Retinal pigment epithelial cell (primary cell): ENCODE measurements around the gene CCDC177.

Experiments
- DNase-seq: peaks from one replicate; pipeline ENCODE4 v3.0.0-alpha.2; 2010; ENCODE audit warnings: low read depth
- H3K4me3 ChIP-seq: 2 replicates; pipeline ENCODE4 v1.5.1; 2011; ENCODE audit warnings: mild to moderate bottlenecking, low read length, control low read depth, moderate library complexity
- CTCF ChIP-seq: conservative IDR thresholded peaks from 2 replicates; pipeline ENCODE4 v1.5.1; 2011; ENCODE audit warnings: low read depth, low read length, control low read depth, inconsistent platforms

The CCDC177 gene

GRCh38 chr14:69595336-69595735 lies 20.7 kb upstream of the CCDC177 start:
- TF ChIP-seq CTCF: no peak
- H3K4me3 ChIP-seq: no peak overlapping the region
- DNase-seq: no peak

- no peak overlapping the region for H3K4me3 ChIP-seq
- no peak for DNase-seq
- no peak for TF ChIP-seq CTCF
Measured at GRCh38 chr14:69594846-69595245, 20.2 kb upstream of the CCDC177 start.

GRCh38 chr14:69593018-69593677 lies 18.5 kb upstream of the CCDC177 start:
- no peak overlapping the region for H3K4me3 ChIP-seq
- DNase-seq: peak; percentile 61
- TF ChIP-seq CTCF: no peak

- DNase-seq: no peak
Measured at GRCh38 chr14:69591317-69591716, 16.6 kb upstream of the CCDC177 start.

GRCh38 chr14:69587389-69587788 lies 12.7 kb upstream of the CCDC177 start:
- TF ChIP-seq CTCF: no peak
- no peak overlapping the region for H3K4me3 ChIP-seq
- DNase-seq: no peak

More at GRCh38 chr14:69591317-69591716, 16.6 kb upstream of the CCDC177 start:
- no peak overlapping the region for H3K4me3 ChIP-seq
- TF ChIP-seq CTCF: no peak

GRCh38 chr14:69586404-69586803 lies 11.7 kb upstream of the CCDC177 start:
- TF ChIP-seq CTCF: no peak
- H3K4me3 ChIP-seq: no peak overlapping the region
- no peak for DNase-seq

- TF ChIP-seq CTCF: no peak
Measured at GRCh38 chr14:69584389-69584788, 9.7 kb upstream of the CCDC177 start.

More at GRCh38 chr14:69584389-69584788, 9.7 kb upstream of the CCDC177 start:
- no peak overlapping the region for H3K4me3 ChIP-seq
- DNase-seq: no peak
